Hepatocyte (in vitro differentiated cells): Measurements from ENCODE around the gene LRRC3. TPM values are rescaled to one million over a fixed set of nuclear protein-coding genes. Genes with fewer than 3 reads are reported as not detected.

Experiments used
- DNase-seq: peaks from one replicate; pipeline ENCODE4 v3.0.0-alpha.2; 2016; ENCODE audit warnings: low spot score
- H2AFZ ChIP-seq: fragments of 200-600 bp; sonication (generic); 2 replicates; pipeline ENCODE4 v1.6.0; 2016; ENCODE audit warnings: antibody characterized with exemption, mild to moderate bottlenecking
- H3K27ac ChIP-seq: fragments of 200-600 bp; sonication (generic); 2 replicates; pipeline ENCODE4 v1.5.1; 2016; ENCODE audit warnings: mild to moderate bottlenecking
- H3K27me3 ChIP-seq: fragments of 200-600 bp; sonication (generic); 2 replicates; pipeline ENCODE4 v1.6.1; 2016
- H3K36me3 ChIP-seq: fragments of 200-600 bp; sonication (generic); replicated peaks from 2 replicates; pipeline ENCODE4 v1.5.1; 2016; ENCODE audit warnings: low read depth; ENCODE audit not compliant: insufficient read depth
- H3K4me1 ChIP-seq: fragments of 200-600 bp; sonication (generic); 2 replicates; pipeline ENCODE4 v1.5.1; 2016; ENCODE audit warnings: mild to moderate bottlenecking, moderate library complexity; ENCODE audit not compliant: insufficient read depth
- H3K4me2 ChIP-seq: fragments of 200-600 bp; sonication (generic); 2 replicates; pipeline ENCODE4 v1.6.0; 2016
- H3K4me3 ChIP-seq: fragments of 200-600 bp; sonication (generic); 2 replicates; pipeline ENCODE4 v1.5.1; 2016; ENCODE audit warnings: mild to moderate bottlenecking
- H3K79me2 ChIP-seq: fragments of 200-600 bp; sonication (generic); 2 replicates; pipeline ENCODE4 v1.6.0; 2017; ENCODE audit warnings: mild to moderate bottlenecking
- H3K9me2 ChIP-seq: fragments of 200-600 bp; sonication (generic); replicated peaks from 2 replicates; pipeline ENCODE4 v1.6.0; 2017; ENCODE audit warnings: mild to moderate bottlenecking; ENCODE audit not compliant: insufficient read depth
- H3K9me3 ChIP-seq: fragments of 200-600 bp; sonication (generic); 2 replicates; pipeline ENCODE4 v1.5.1; 2016; ENCODE audit warnings: low read depth, mild to moderate bottlenecking
- H4K20me1 ChIP-seq: fragments of 200-600 bp; sonication (generic); 2 replicates; pipeline ENCODE4 v1.6.0; 2016; ENCODE audit warnings: mild to moderate bottlenecking; ENCODE audit not compliant: insufficient read depth, poor library complexity, severe bottlenecking
- EZH2 ChIP-seq: fragments of 200-600 bp; sonication (generic); IDR thresholded peaks from 2 replicates; pipeline ENCODE4 v1.6.1; 2016; ENCODE audit warnings: antibody characterized with exemption, mild to moderate bottlenecking, borderline replicate concordance
- EZH2phosphoT487 ChIP-seq: fragments of 200-600 bp; sonication (generic); IDR thresholded peaks from one replicate; pipeline ENCODE4 v1.6.1; 2018; ENCODE audit warnings: antibody characterized with exemption, mild to moderate bottlenecking, low read depth, moderate library complexity; ENCODE audit not compliant: unreplicated experiment, severe bottlenecking
- WGBS: methylation state at CpG from one replicate; pipeline ENCODE4 v1.1.6; 2016; ENCODE audit warnings: low lambda C conversion rate; ENCODE audit errors: missing lambda C conversion rate; 5-methylcytosine and 5-hydroxymethylcytosine counted together
- polyA plus RNA-seq: library from polyadenylated mRNA; unstranded; fragments of >200 nt; fragmentation: Nextera tagmentation; extraction: Ambion mirVana; gene quantifications from 2 replicates; pipeline ENCODE4 v1.2.1, GENCODE V29; 2016
- total RNA-seq: library from RNA; depleted of rRNA; stranded (reverse); fragments of >200 nt; gene quantifications from 2 replicates; pipeline ENCODE4 v1.2.3, GENCODE V29; 2014
- TF ChIP-seq, protein P1 (sequence below): fragments of 200-600 bp; sonication (generic); IDR thresholded peaks from 2 replicates; pipeline ENCODE4 v1.5.1; 2016; ENCODE audit warnings: antibody characterized with exemption, mild to moderate bottlenecking; ENCODE audit not compliant: poor library complexity

Gene LRRC3
- total and polyA plus RNA-seq, 2 experiments from 2014 or later: 7.2 to 7.3 TPM

DNA sequence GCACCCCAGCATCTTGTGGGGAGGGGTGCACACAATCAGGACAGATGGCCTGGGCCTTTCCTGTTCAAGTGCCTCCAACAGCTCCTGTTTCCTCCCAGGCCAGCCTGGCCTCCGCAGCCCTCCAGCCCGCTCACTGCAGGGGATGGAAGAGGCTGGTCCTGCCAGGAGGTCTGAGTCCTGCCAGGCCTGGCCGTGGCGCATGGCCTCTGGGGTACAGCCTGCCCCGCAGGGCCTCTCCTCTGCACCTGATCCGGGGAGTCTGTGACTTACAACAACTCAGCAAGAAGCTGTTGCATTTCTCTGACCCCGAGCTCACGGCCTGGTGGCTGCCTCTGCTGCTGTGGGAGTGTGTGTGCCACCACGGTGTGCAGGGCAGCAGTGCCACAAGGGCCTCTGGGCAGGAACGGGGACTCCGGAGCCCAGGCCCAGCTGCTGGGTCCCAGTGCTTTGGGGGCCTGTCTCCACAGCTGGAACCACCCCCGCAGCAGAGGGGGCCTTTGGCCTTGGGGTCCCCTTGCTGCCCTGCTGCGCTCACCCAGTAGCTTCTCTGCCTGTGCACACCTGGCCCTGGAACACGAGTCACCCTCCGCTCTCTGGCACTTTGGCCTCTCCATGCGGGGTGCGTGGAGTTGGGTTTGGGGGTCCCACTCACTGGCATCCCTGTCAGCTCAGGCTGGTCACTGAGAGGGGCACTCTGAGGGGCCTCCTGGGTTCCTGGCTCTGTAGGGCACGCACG is 17.4 kb upstream of the LRRC3 start:
- Histone ChIP-seq H3K9me2 (no peaks in the 10 kb centered on the region), H2AFZ (no peak overlapping the region), H4K20me1 (no peaks in the 10 kb centered on the region), H3K9me3 (no peaks in the 10 kb centered on the region), H3K4me1 (no peaks in the 10 kb centered on the region), H3K4me3 (no peak overlapping the region), H3K36me3 (no peaks in the 10 kb centered on the region), H3K27me3 (no peaks in the 10 kb centered on the region), H3K79me2 (no peaks in the 10 kb centered on the region), H3K27ac (no peak overlapping the region), H3K4me2 (no peak overlapping the region)
- TF ChIP-seq, protein P1, sequence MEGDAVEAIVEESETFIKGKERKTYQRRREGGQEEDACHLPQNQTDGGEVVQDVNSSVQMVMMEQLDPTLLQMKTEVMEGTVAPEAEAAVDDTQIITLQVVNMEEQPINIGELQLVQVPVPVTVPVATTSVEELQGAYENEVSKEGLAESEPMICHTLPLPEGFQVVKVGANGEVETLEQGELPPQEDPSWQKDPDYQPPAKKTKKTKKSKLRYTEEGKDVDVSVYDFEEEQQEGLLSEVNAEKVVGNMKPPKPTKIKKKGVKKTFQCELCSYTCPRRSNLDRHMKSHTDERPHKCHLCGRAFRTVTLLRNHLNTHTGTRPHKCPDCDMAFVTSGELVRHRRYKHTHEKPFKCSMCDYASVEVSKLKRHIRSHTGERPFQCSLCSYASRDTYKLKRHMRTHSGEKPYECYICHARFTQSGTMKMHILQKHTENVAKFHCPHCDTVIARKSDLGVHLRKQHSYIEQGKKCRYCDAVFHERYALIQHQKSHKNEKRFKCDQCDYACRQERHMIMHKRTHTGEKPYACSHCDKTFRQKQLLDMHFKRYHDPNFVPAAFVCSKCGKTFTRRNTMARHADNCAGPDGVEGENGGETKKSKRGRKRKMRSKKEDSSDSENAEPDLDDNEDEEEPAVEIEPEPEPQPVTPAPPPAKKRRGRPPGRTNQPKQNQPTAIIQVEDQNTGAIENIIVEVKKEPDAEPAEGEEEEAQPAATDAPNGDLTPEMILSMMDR: no peak
- TF ChIP-seq EZH2phosphoT487: no peak
- TF ChIP-seq EZH2: no peak
- WGBS: 96% methylated on average over 18 of the region's 19 CpGs
- no peak for DNase-seq

DNA sequence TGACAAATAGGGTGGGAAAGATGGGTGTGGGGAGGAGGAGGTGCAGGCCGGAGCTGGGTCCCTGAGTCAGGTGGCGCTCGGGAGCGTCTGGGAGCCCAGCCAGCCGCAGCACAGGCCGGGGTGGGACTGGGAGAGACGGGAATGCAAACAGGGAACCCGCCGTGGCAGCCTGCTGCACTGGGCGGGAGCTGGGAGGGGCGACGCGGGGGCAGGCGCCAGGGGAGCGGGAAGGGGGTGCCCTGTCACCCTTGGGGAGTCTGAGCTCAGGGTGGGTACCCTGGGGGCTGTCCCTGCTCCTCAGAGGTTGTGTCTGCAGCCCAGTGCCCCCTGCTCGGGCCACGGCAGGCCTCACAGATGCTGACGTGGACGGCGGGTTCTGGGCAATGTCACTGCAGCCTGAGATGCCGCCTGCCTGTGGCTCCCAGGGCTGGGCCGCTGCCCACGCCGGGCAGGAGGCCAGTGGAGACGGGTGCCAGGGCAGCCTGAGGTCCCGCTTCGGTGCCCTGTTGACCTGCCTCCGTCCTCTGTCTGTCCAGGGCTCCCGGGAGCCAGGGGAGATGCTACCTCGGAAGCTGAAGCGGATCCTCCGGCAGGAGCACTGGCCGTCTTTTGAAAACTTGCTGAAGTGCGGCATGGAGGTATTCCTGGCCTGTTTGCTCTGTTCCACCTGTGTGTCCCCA is 16.6 kb upstream of the LRRC3 start:
- no peak for DNase-seq
- 88% methylated on average over 28 of the region's 34 CpGs for WGBS
- H3K36me3 ChIP-seq: no peaks in the 10 kb centered on the region

DNA sequence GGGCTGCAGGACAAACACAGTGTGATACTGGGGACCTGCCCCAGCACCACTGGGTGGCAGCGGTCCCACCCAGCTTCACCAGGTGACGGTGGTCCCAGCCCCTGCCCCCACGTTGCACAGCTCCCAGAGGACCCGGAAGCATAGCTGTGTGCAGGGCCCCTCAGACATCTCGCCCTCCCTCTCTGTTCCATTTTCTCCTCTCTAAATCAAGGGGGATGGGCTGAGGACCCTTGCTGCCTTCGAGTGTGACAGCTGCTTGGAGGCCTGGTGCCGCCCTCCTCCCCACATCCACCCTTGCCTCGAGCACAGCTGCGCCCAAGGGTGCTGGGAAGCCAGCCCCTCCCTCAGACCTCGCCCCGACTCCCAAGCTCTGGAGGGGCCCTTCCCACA is 16.1 kb upstream of the LRRC3 start:
- no peak overlapping the region for H3K4me3 ChIP-seq
- 85% methylated on average over 10 of the region's 11 CpGs for WGBS
- no peaks in the 10 kb centered on the region for H4K20me1 ChIP-seq
- H3K27me3 ChIP-seq: no peaks in the 10 kb centered on the region
- DNase-seq: no peak
- TF ChIP-seq, protein P1: no peak
- TF ChIP-seq EZH2 (no peak), EZH2phosphoT487 (no peak)
- H3K27ac ChIP-seq: no peak overlapping the region
- no peaks in the 10 kb centered on the region for H3K36me3 ChIP-seq
- H3K4me1 ChIP-seq: no peaks in the 10 kb centered on the region
- H3K4me2 ChIP-seq: no peak overlapping the region
- H2AFZ ChIP-seq: no peak overlapping the region
- H3K9me2 ChIP-seq: no peaks in the 10 kb centered on the region
- no peaks in the 10 kb centered on the region for H3K79me2 ChIP-seq
- H3K9me3 ChIP-seq: no peaks in the 10 kb centered on the region

More for the DNA sequence above, 16.6 kb upstream of the LRRC3 start:
- H3K4me2 ChIP-seq: no peak overlapping the region
- no peak overlapping the region for H3K27ac ChIP-seq
- no peaks in the 10 kb centered on the region for H3K79me2 ChIP-seq
- no peak overlapping the region for H2AFZ ChIP-seq
- no peaks in the 10 kb centered on the region for H3K4me1 ChIP-seq
- no peaks in the 10 kb centered on the region for H3K27me3 ChIP-seq
- no peaks in the 10 kb centered on the region for H4K20me1 ChIP-seq
- H3K9me3 ChIP-seq: no peaks in the 10 kb centered on the region
- no peak overlapping the region for H3K4me3 ChIP-seq
- TF ChIP-seq EZH2 (no peak), EZH2phosphoT487 (no peak)
- TF ChIP-seq, protein P1: no peak
- H3K9me2 ChIP-seq: no peaks in the 10 kb centered on the region
